Measurements from ENCODE around the gene SLC39A11.

The SLC39A11 gene

DNA sequence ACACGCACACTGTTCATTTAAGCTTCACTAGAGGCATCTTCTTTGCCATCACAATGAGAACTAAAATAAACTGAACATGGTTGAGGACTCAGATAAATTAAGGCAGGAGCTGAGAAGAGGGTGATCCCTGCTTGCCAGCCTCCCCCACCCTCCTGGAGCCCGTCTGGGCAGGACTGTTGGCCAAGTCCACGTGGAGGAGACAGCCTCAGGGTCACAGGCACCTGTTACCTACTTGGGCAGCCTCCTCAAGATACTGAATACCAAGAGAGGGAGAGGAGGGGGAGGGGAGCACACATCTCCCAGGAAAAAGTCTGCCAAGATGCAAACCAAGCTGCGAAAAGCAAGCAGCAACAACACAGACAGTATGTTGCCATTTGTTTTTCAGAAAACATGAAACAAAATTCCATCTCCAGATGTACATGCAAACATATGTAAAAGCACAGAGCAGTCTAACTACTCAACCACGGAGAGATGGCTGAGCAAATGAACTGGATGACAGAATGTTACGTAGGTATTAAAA, 67.4 kb downstream of the SLC39A11 start:
- Histone ChIP-seq H3K27ac (ENCODE audit: low read depth, low read length, severe bottlenecking) (no peak overlapping the region), H3K4me3 (ENCODE audit: extremely low read depth, insufficient read depth, low read length, poor library complexity, severe bottlenecking) (no peak overlapping the region), H3K36me3 (ENCODE audit: control insufficient read depth, insufficient read depth, low read length) (no peaks in the 10 kb centered on the region), H3K4me1 (ENCODE audit: control insufficient read depth, insufficient read depth, low read length, poor library complexity, severe bottlenecking) (no peaks in the 10 kb centered on the region), H3K9me3 (ENCODE audit: control insufficient read depth, low read length) (peaks cover 3% of the 10 kb centered on the region)
- 88% methylated on average over 2 of the region's 6 CpGs; no CpG with 5 or more reads in 1 of the 2 experiments for WGBS, 2 experiments (ENCODE audit: insufficient coverage in 2 of 2)

DNA sequence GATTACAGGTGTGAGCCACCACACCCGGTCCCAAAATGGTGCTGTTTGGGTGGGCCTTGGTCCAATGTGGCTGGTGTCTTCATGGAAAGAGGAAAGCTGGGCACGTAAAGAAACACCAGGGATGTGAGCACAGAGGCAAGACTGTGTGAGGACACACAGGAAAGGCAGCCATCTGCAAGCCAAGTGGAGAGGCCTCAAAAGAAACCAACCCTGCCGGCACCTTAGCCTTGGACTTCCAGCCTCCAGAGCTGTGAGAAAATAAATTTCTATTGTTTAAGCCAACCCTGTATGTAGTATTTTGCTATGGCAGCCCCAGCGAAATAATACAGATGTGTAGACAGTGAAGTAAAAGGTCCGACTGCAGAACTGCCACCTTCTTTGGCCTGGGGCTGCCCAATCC, 68.7 kb downstream of the SLC39A11 start:
- no peak overlapping the region for H3K27ac ChIP-seq (ENCODE audit: low read depth, low read length, severe bottlenecking)
- no peaks in the 10 kb centered on the region for H3K4me1 ChIP-seq (ENCODE audit: control insufficient read depth, insufficient read depth, low read length, poor library complexity, severe bottlenecking)
- H3K36me3 ChIP-seq (ENCODE audit: control insufficient read depth, insufficient read depth, low read length), result no peaks in the 10 kb centered on the region
- WGBS, 2 experiments (ENCODE audit: insufficient coverage in 2 of 2), result 93 to 97% methylated on average over 4 of the region's 5 CpGs
- peaks cover 4% of the 10 kb centered on the region for H3K9me3 ChIP-seq (ENCODE audit: control insufficient read depth, low read length)
- H3K4me3 ChIP-seq (ENCODE audit: extremely low read depth, insufficient read depth, low read length, poor library complexity, severe bottlenecking), result no peak overlapping the region

DNA sequence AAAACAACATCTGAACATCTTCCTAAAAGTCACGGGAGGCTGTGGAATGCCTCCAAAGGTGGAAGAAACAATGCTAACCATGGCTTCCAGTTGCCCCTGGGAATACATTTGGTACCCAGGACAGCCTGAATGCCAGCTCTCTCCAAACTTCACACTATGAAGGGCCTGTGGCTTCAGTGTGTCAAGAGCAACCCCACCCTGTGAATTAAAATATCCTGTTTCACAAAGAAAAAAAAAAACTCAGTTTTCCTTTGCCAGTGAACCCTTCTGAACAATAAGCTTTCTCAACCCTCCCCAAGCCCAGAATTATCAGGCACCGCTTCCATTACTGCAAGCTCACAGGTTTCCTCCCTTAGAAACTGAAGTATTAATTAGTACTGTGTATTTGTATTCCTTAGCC, 69.8 kb downstream of the SLC39A11 start:
- Histone ChIP-seq H3K27ac (ENCODE audit: low read depth, low read length, severe bottlenecking) (no peak overlapping the region), H3K36me3 (ENCODE audit: control insufficient read depth, insufficient read depth, low read length) (no peaks in the 10 kb centered on the region), H3K4me3 (ENCODE audit: extremely low read depth, insufficient read depth, low read length, poor library complexity, severe bottlenecking) (no peak overlapping the region), H3K4me1 (ENCODE audit: control insufficient read depth, insufficient read depth, low read length, poor library complexity, severe bottlenecking) (no peaks in the 10 kb centered on the region), H3K9me3 (ENCODE audit: control insufficient read depth, low read length) (peaks cover 8% of the 10 kb centered on the region)
- WGBS, 2 experiments (ENCODE audit: insufficient coverage in 2 of 2), result 88% methylated on average over 1 of the region's 2 CpGs

DNA sequence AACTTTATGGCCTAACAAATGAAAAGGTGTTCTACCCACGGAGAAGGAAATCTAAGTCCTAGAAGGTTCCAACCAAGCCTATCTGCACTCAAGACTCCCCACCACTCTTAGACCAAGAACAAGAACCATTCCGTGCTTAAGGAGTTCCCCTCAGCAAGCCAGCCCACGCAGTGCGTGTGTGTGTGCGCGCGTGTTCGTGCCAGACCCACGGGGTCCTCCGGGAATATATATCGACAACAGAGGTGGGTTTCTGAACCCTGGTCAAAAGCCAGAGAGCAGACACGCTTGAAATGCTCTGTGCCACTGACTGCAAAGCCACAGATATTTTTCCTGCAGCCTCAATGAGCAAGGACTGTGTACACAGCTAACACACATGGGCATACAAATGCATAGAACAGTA, 70.7 kb downstream of the SLC39A11 start:
- no peak overlapping the region for H3K4me3 ChIP-seq (ENCODE audit: extremely low read depth, insufficient read depth, low read length, poor library complexity, severe bottlenecking)
- H3K9me3 ChIP-seq (ENCODE audit: control insufficient read depth, low read length), result peaks cover 8% of the 10 kb centered on the region
- no peaks in the 10 kb centered on the region for H3K36me3 ChIP-seq (ENCODE audit: control insufficient read depth, insufficient read depth, low read length)
- 92% methylated on average over 12 of the region's 12 CpGs for WGBS, 2 experiments (ENCODE audit: insufficient coverage in 2 of 2)
- H3K27ac ChIP-seq (ENCODE audit: low read depth, low read length, severe bottlenecking), result no peak overlapping the region
- no peaks in the 10 kb centered on the region for H3K4me1 ChIP-seq (ENCODE audit: control insufficient read depth, insufficient read depth, low read length, poor library complexity, severe bottlenecking)

DNA sequence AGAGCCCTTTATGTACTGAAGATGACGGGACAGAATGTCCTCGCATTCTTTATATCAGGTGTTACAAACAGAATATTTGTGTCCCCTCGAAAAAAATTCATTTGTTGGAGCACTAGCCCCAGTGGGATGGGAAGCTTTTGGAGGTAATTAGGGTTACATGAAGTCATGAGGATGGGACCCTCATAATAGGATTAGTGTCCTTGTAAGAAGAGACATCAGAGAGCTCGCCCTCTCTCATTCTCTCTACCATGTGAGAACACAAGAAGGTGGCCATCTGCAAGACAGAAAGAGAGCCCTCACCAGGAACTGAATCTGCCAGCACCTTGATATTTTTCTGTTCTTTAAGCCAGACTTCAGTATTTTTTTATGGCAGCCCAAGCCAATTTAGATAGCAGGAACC, 72.4 kb downstream of the SLC39A11 start:
- Histone ChIP-seq H3K36me3 (ENCODE audit: control insufficient read depth, insufficient read depth, low read length) (no peaks in the 10 kb centered on the region), H3K9me3 (ENCODE audit: control insufficient read depth, low read length) (peaks cover 8% of the 10 kb centered on the region), H3K4me3 (ENCODE audit: extremely low read depth, insufficient read depth, low read length, poor library complexity, severe bottlenecking) (no peak overlapping the region), H3K27ac (ENCODE audit: low read depth, low read length, severe bottlenecking) (no peak overlapping the region), H3K4me1 (ENCODE audit: control insufficient read depth, insufficient read depth, low read length, poor library complexity, severe bottlenecking) (no peaks in the 10 kb centered on the region)
- 77 to 100% methylated on average over 4 of the region's 4 CpGs for WGBS, 2 experiments (ENCODE audit: insufficient coverage in 2 of 2)

DNA sequence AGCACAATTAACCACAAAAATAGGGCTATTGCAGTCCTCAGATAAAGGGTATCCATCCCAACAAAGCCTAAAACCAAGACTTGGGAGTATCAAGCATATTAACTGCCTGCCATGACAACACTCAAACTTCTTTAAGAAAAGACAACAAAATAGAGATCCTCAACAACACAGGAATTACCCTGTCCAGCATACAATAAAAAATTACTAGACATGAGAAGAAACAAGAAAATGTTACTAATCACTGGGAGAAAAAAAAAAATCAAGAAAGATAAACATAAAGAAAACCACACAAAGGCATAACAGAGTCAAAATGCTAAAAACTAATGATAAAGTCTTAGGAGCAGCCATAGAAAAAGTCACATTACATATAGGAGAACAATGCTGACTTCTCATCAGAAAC, 73.9 kb downstream of the SLC39A11 start:
- no peaks in the 10 kb centered on the region for H3K4me1 ChIP-seq (ENCODE audit: control insufficient read depth, insufficient read depth, low read length, poor library complexity, severe bottlenecking)
- H3K36me3 ChIP-seq (ENCODE audit: control insufficient read depth, insufficient read depth, low read length), result no peaks in the 10 kb centered on the region
- H3K9me3 ChIP-seq (ENCODE audit: control insufficient read depth, low read length), result peaks cover 8% of the 10 kb centered on the region
- no peak overlapping the region for H3K27ac ChIP-seq (ENCODE audit: low read depth, low read length, severe bottlenecking)
- H3K4me3 ChIP-seq (ENCODE audit: extremely low read depth, insufficient read depth, low read length, poor library complexity, severe bottlenecking), result no peak overlapping the region

DNA sequence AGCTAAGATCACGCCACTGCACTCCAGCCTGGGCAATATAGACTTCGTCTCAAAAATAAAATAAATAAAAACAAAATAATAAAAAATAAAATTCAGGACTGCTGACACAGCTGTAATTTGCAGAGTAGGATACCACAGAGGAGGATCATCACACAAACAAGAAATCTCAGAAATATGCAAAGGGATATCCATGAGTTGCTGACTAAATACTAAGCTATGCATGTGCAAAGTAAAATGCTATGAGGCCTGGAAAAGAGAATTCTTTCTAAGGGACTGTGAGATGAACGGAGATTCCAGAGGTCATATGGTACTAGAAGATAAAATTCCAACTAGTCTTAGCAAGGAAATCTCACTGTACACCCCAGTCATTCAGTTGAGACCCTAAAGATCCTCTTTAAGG, 74.8 kb downstream of the SLC39A11 start:
- H3K27ac ChIP-seq (ENCODE audit: low read depth, low read length, severe bottlenecking), result no peak overlapping the region
- H3K4me1 ChIP-seq (ENCODE audit: control insufficient read depth, insufficient read depth, low read length, poor library complexity, severe bottlenecking), result no peaks in the 10 kb centered on the region
- H3K36me3 ChIP-seq (ENCODE audit: control insufficient read depth, insufficient read depth, low read length), result no peaks in the 10 kb centered on the region
- 100% methylated on average over 1 of the region's 3 CpGs; no CpG with 5 or more reads in 1 of the 2 experiments for WGBS, 2 experiments (ENCODE audit: insufficient coverage in 2 of 2)
- peaks cover 8% of the 10 kb centered on the region for H3K9me3 ChIP-seq (ENCODE audit: control insufficient read depth, low read length)
- H3K4me3 ChIP-seq (ENCODE audit: extremely low read depth, insufficient read depth, low read length, poor library complexity, severe bottlenecking), result no peak overlapping the region

DNA sequence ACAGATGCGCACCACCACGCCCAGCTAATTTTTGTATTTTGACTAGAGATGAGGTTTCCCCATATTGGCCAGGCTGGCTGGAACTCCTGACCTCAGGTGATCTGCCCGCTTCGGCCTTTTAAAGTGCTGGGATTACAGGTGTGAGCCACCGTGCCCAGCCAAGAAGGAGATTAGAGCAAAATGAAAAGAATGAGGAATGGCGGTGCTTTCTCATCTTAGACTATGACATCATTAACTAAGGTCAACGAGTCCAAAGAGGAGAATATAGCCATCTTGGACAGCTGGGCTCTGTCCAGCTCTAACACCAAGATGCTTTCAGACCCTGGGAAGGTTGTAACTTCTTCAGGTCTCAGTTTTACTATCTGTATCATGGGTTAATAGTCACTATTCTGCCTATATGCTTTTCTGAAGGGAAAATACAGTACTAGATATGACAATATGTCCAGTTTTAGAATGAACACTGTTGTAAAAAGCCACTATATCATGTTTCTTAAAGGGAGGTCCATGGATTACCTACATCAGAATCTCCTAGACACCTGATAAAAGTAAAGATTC, 76.7 kb downstream of the SLC39A11 start:
- Histone ChIP-seq H3K4me3 (ENCODE audit: extremely low read depth, insufficient read depth, low read length, poor library complexity, severe bottlenecking) (no peak overlapping the region), H3K36me3 (ENCODE audit: control insufficient read depth, insufficient read depth, low read length) (no peaks in the 10 kb centered on the region), H3K4me1 (ENCODE audit: control insufficient read depth, insufficient read depth, low read length, poor library complexity, severe bottlenecking) (peaks cover 4% of the 10 kb centered on the region), H3K9me3 (ENCODE audit: control insufficient read depth, low read length) (peaks cover 6% of the 10 kb centered on the region), H3K27ac (ENCODE audit: low read depth, low read length, severe bottlenecking) (no peak overlapping the region)
- 88 to 94% methylated on average over 3 to 4 of the region's 7 CpGs for WGBS, 2 experiments (ENCODE audit: insufficient coverage in 2 of 2)

DNA sequence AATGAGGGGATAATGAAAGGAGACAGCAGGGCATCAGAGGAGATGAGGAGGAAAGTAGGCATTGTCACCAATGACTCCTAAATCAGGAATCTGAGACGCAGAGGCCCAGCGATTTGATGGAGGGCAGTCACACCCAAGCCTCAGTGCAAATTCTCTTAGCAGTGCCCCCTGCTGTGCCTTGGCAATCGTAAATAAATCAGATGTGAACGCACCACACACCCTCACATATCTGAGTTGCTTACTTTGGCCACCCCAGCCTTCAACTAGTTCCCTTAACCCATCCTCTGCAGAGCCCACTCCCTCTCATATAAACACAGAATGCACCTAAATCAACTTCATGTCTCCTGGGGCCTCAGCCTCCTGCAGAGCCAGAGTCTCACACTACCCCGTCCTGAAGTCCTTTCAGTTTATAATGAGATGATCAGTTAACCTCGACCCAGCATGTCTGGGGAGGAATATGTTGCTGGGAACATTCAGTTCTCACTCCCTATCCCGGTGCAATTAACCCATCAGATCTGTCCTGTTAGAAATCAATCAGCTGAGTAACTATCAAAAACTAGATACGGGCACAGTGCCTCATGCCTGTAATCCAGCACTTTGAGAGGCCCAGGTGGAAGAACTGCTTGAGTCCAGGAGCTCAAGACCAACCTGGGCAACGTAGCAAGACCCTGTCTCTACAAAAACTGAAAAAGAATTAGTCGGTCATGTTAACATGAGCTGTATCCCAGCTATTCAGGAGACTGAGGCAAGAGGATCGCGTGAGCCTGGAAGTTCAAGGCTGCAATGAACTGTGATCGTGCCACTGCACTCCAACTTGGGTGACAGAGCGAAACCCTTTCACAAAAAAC, 78.4 kb downstream of the SLC39A11 start:
- H3K9me3 ChIP-seq (ENCODE audit: control insufficient read depth, low read length), result peaks cover 6% of the 10 kb centered on the region
- WGBS, 2 experiments (ENCODE audit: insufficient coverage in 2 of 2), result 71% methylated on average over 11 of the region's 14 CpGs
- peaks cover 4% of the 10 kb centered on the region for H3K4me1 ChIP-seq (ENCODE audit: control insufficient read depth, insufficient read depth, low read length, poor library complexity, severe bottlenecking)
- no peak overlapping the region for H3K27ac ChIP-seq (ENCODE audit: low read depth, low read length, severe bottlenecking)
- no peaks in the 10 kb centered on the region for H3K36me3 ChIP-seq (ENCODE audit: control insufficient read depth, insufficient read depth, low read length)
- H3K4me3 ChIP-seq (ENCODE audit: extremely low read depth, insufficient read depth, low read length, poor library complexity, severe bottlenecking), result no peak overlapping the region

DNA sequence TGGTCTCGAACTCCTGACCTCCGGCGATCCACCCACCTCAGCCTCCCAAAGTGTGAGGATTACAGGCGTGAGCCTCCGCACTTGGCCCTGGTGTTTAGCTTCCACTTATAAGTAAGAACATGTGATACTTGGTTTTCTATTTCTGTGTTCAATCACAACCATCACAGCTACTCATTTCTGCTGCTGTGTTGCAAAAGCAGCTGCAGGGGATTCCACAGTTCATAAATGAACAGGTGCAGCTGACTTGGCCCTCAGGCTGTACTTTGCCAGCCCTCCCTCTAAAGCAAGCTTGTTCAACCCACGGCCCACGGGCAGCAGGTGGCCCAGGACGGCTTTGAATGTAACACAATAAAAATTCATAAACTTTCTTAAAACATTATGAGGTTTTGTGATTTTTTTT, 79.2 kb downstream of the SLC39A11 start:
- WGBS, 2 experiments (ENCODE audit: insufficient coverage in 2 of 2), result 79 to 83% methylated on average over 2 to 4 of the region's 8 CpGs
- no peaks in the 10 kb centered on the region for H3K9me3 ChIP-seq (ENCODE audit: control insufficient read depth, low read length)
- H3K27ac ChIP-seq (ENCODE audit: low read depth, low read length, severe bottlenecking), result no peak overlapping the region
- H3K4me1 ChIP-seq (ENCODE audit: control insufficient read depth, insufficient read depth, low read length, poor library complexity, severe bottlenecking), result peaks cover 4% of the 10 kb centered on the region
- H3K4me3 ChIP-seq (ENCODE audit: extremely low read depth, insufficient read depth, low read length, poor library complexity, severe bottlenecking), result no peak overlapping the region
- H3K36me3 ChIP-seq (ENCODE audit: control insufficient read depth, insufficient read depth, low read length), result no peaks in the 10 kb centered on the region

DNA sequence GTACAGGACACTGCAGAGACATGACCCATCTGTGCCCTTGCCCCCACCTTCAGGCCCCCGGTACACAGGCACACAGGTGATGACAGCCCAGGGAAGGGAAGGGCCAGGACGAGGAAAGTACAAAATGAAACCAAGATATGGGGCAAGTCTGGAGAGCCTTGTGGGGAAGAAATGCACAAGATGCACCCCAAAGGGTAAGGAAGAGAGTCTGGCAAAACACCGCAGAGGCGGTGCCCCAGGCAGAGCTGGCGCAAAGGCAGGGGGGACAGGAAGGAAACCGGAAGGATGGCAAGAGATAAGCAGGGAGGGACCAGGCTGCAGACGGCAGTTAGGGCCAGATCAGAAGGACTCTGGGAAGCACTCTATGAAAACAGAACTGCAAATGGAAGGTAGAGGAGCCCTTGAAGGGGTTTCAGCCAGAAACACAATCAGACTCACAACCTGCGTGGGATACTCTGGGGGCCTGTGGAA, 81.4 kb downstream of the SLC39A11 start:
- H3K36me3 ChIP-seq (ENCODE audit: control insufficient read depth, insufficient read depth, low read length), result no peaks in the 10 kb centered on the region
- H3K4me3 ChIP-seq (ENCODE audit: extremely low read depth, insufficient read depth, low read length, poor library complexity, severe bottlenecking), result no peak overlapping the region
- H3K9me3 ChIP-seq (ENCODE audit: control insufficient read depth, low read length), result no peaks in the 10 kb centered on the region
- peaks cover 4% of the 10 kb centered on the region for H3K4me1 ChIP-seq (ENCODE audit: control insufficient read depth, insufficient read depth, low read length, poor library complexity, severe bottlenecking)
- H3K27ac ChIP-seq (ENCODE audit: low read depth, low read length, severe bottlenecking), result no peak overlapping the region
- WGBS, 2 experiments (ENCODE audit: insufficient coverage in 2 of 2), result 88 to 91% methylated on average over 6 to 7 of the region's 8 CpGs
